Measurements from ENCODE around the gene LDLRAD1.
"Not testable (repeated sequence)": the region's sequence is repeated elsewhere in the genome, so short reads cannot be mapped to it uniquely, and the experiment has no call there.

LDLRAD1 gene

DNA sequence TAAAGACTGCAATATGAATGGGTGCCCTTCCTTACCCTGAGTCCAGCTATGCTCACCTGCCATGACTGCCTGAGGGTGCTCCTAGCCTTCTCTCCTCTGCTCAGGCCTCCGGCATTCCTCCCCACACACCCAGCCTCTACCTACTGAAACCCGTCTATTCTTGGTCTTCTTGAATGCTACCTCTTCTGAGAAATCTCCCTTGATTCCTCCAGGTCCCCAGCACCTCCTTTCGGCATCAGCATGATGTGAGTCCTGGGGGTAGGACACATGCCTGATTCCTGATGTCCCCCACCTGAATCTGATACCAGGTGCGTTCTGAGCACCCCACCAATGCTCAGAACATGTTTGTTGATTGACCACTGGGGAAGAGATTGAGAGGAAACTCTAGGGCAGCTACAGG, 8.6 kb downstream of the LDLRAD1 start:
- no peak overlapping the region for H3K4me3 ChIP-seq (ENCODE audit: low read length)
- DNase-seq (ENCODE audit: low read depth) = no peak
- TF ChIP-seq, protein P1, sequence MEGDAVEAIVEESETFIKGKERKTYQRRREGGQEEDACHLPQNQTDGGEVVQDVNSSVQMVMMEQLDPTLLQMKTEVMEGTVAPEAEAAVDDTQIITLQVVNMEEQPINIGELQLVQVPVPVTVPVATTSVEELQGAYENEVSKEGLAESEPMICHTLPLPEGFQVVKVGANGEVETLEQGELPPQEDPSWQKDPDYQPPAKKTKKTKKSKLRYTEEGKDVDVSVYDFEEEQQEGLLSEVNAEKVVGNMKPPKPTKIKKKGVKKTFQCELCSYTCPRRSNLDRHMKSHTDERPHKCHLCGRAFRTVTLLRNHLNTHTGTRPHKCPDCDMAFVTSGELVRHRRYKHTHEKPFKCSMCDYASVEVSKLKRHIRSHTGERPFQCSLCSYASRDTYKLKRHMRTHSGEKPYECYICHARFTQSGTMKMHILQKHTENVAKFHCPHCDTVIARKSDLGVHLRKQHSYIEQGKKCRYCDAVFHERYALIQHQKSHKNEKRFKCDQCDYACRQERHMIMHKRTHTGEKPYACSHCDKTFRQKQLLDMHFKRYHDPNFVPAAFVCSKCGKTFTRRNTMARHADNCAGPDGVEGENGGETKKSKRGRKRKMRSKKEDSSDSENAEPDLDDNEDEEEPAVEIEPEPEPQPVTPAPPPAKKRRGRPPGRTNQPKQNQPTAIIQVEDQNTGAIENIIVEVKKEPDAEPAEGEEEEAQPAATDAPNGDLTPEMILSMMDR (conservative IDR thresholded peaks at IDR 0.05; ENCODE audit: low read depth, low read length) = no peak

- TF ChIP-seq, protein P1 (conservative IDR thresholded peaks at IDR 0.05; ENCODE audit: low read depth, low read length) = no peak
- H3K4me3 ChIP-seq (ENCODE audit: low read length) = no peak overlapping the region
- DNase-seq (ENCODE audit: low read depth) = no peak
Measured at GRCh38 chr1:54008876-54009275, 9.1 kb downstream of the LDLRAD1 start.

DNA sequence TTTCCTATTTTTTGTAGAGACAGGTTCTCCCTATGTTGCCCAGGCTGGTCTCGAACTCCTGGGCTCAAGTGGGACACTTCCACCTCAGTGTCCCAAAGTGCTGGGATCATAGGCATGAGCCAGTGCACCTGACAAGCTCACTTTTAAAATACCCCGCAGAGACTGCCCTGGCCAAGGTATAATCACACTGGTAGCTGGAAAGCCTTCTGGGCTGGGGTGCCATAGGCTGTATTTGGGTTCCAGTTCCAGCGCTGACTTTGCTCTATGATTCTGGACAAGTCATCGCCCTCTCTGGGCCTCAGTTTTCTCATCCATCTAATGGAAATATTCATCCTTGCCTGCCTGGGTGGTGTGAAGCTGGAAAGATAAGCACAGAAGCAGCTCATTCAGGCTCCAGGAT, 10.4 kb downstream of the LDLRAD1 start:
- H3K4me3 ChIP-seq (ENCODE audit: low read length) = no peak overlapping the region
- no peak for DNase-seq (ENCODE audit: low read depth)
- TF ChIP-seq, protein P1 (conservative IDR thresholded peaks at IDR 0.05; ENCODE audit: low read depth, low read length) = no peak

- H3K4me3 ChIP-seq (ENCODE audit: low read length) = no peak overlapping the region
- no peak for DNase-seq (ENCODE audit: low read depth)
- TF ChIP-seq, protein P1 (conservative IDR thresholded peaks at IDR 0.05; ENCODE audit: low read depth, low read length) = no peak
Measured at GRCh38 chr1:54006508-54006907, 11.5 kb downstream of the LDLRAD1 start.

- no peak overlapping the region for H3K4me3 ChIP-seq (ENCODE audit: low read length)
- DNase-seq (ENCODE audit: low read depth) = no peak
- TF ChIP-seq, protein P1 (conservative IDR thresholded peaks at IDR 0.05; ENCODE audit: low read depth, low read length) = no peak
Measured at GRCh38 chr1:54004481-54005049, 13.4 kb downstream of the LDLRAD1 start.

GRCh38 chr1:54003750-54004480, 14.1 kb downstream of the LDLRAD1 start:
- not testable (repeated sequence) for DNase-seq (ENCODE audit: low read depth); H3K4me3 ChIP-seq (ENCODE audit: low read length)

DNA sequence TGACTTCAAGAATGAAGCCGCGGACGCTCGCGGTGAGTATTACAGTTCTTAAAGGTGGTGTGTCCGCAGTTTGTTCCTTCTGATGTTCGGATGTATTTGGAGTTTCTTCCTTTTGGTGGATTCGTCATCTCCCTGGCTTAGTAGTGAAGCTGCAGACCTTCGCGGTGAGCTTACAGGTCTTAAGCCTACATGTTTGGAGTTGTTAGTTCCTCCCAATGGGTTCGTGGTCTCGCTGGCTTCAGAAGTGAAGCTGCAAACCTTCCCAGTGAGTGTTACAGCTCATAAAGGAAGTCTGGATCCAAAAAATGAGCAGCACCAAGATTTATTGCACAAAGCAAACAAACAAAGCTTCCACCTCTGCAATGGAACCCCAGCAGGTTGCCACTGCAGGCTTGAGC, 14.7 kb downstream of the LDLRAD1 start:
- DNase-seq (ENCODE audit: low read depth) = no peak
- H3K4me3 ChIP-seq (ENCODE audit: low read length) = no peak overlapping the region
- TF ChIP-seq, protein P1 (conservative IDR thresholded peaks at IDR 0.05; ENCODE audit: low read depth, low read length) = no peak

All from retinal pigment epithelial cell (primary cell).